Endothelial cell of umbilical vein (primary cell): Measurements from ENCODE around the gene GPN1. TPM values are rescaled to one million over a fixed set of nuclear protein-coding genes. Genes with fewer than 3 reads are reported as not detected.

Source experiments
- BruUV-seq: library from RNA; stranded (reverse); fragments of 400-500 nt; replicated peaks from 2 replicates; lab custom pipeline; 2021; lab: Mats Ljungman, UMichigan
- CTCF ChIA-PET: fragments of 300-600, 350-600 bp; sonication (Branson Sonifier 250); formaldehyde crosslinking; loops from one replicate; lab custom pipeline; 2021; ENCODE audit warnings: antibody characterized with exemption, inconsistent platforms; lab: Charles Lee
- POLR2A ChIA-PET: fragments of 300-600, 350-600 bp; sonication (Branson Sonifier 250); formaldehyde crosslinking; loops from one replicate; lab custom pipeline; 2021; ENCODE audit warnings: antibody characterized with exemption, inconsistent platforms; lab: Charles Lee
- DNase-seq: peaks from one replicate; pipeline ENCODE4 v3.0.0-alpha.2; 2011; ENCODE audit warnings: low read depth, low spot score
- FAIRE-seq: peaks from 2 replicates; lab custom pipeline; 2011; peaks lifted over from hg19 to GRCh38; lab: Jason Lieb, UNC
- H2AFZ ChIP-seq: 2 replicates; pipeline ENCODE4 v1.6.0; 2012; ENCODE audit warnings: low read depth, low read length, control low read depth, inconsistent platforms
- H3K27ac ChIP-seq: 2 replicates; pipeline ENCODE4 v1.5.1; 2011; ENCODE audit warnings: low read depth, mild to moderate bottlenecking, control low read depth, low read length, moderate library complexity; ENCODE audit not compliant: insufficient read depth
- H3K27me3 ChIP-seq, 2 experiments: 2 replicates each; pipeline versions ENCODE4 v1.6.0 to v1.6.1; 2011; ENCODE audit warnings: low read length in 2 of 2, mixed read lengths in 1 of 2; ENCODE audit not compliant: control insufficient read depth in 2 of 2, insufficient read depth in 2 of 2
- H3K36me3 ChIP-seq, 2 experiments: 2 replicates in 1 of 2; 3 replicates in 1 of 2; pipeline ENCODE4 v1.5.1; 2011; ENCODE audit warnings: low read length in 2 of 2, mild to moderate bottlenecking in 1 of 2, moderate library complexity in 1 of 2; ENCODE audit not compliant: control insufficient read depth in 2 of 2, insufficient read depth in 2 of 2; ENCODE audit errors: extremely low read depth in 1 of 2
- H3K4me1 ChIP-seq: 3 replicates; pipeline ENCODE4 v1.5.1; 2011; ENCODE audit warnings: mild to moderate bottlenecking, low read length; ENCODE audit not compliant: control insufficient read depth, insufficient read depth; ENCODE audit errors: extremely low read depth
- H3K4me2 ChIP-seq: 2 replicates; pipeline ENCODE4 v1.6.1; 2011; ENCODE audit warnings: low read length, control low read depth, mixed read lengths; ENCODE audit not compliant: insufficient read depth
- H3K4me3 ChIP-seq, 3 experiments: fragments of 200-600 bp in 1 of 3; sonication (generic), shearing (Covaris generic) in 1 of 3; replicated peaks in 1 of 3; 2 replicates each; pipeline ENCODE4 v1.5.1; 2011 to 2016; ENCODE audit warnings: control low read depth in 3 of 3, low read length in 3 of 3, mild to moderate bottlenecking in 2 of 3, inconsistent platforms in 1 of 3, low read depth in 1 of 3, moderate library complexity in 1 of 3; ENCODE audit not compliant: insufficient read depth in 1 of 3
- H3K79me2 ChIP-seq: 2 replicates; pipeline ENCODE4 v1.6.0; 2012; ENCODE audit warnings: low read length, inconsistent platforms; ENCODE audit not compliant: control insufficient read depth, insufficient read depth
- H3K9ac ChIP-seq: replicated peaks from 2 replicates; pipeline ENCODE3; 2011; ENCODE audit warnings: low read length, control low read depth; ENCODE audit not compliant: insufficient read depth; ENCODE audit errors: extremely low read depth
- H3K9me1 ChIP-seq: replicated peaks from 3 replicates; pipeline ENCODE4 v1.6.0; 2011; ENCODE audit warnings: mild to moderate bottlenecking, low read length; ENCODE audit not compliant: control insufficient read depth, insufficient read depth; ENCODE audit errors: extremely low read depth
- H3K9me3 ChIP-seq: replicated peaks from 2 replicates; pipeline ENCODE4 v1.5.1; 2012; ENCODE audit warnings: low read length, inconsistent platforms; ENCODE audit not compliant: control insufficient read depth, insufficient read depth
- H4K20me1 ChIP-seq: replicated peaks from 2 replicates; pipeline ENCODE3; 2011; ENCODE audit warnings: mild to moderate bottlenecking, low read length; ENCODE audit not compliant: control insufficient read depth, insufficient read depth; ENCODE audit errors: extremely low read depth
- EZH2 ChIP-seq: IDR thresholded peaks from 2 replicates; pipeline ENCODE4 v1.6.1; 2012; ENCODE audit warnings: borderline replicate concordance, low read depth, mild to moderate bottlenecking, moderate library complexity, low read length, inconsistent platforms; ENCODE audit not compliant: severe bottlenecking
- FOS ChIP-seq: IDR thresholded peaks from 2 replicates; pipeline ENCODE4 v1.6.1; 2011; ENCODE audit warnings: mild to moderate bottlenecking, low read length, moderate library complexity, borderline replicate concordance; ENCODE audit not compliant: insufficient read depth
- GATA2 ChIP-seq: IDR thresholded peaks from 2 replicates; pipeline ENCODE4 v1.7.0; 2011; ENCODE audit warnings: low read depth, mild to moderate bottlenecking, moderate library complexity, mixed read lengths, low read length; ENCODE audit not compliant: insufficient read length, insufficient read depth
- MYC ChIP-seq: IDR thresholded peaks from one replicate; pipeline ENCODE4 v1.6.1; 2011; ENCODE audit warnings: mild to moderate bottlenecking, low read depth, low read length
- POLR2AphosphoS5 ChIP-seq: IDR thresholded peaks from 2 replicates; pipeline ENCODE4 v1.6.1; 2012; ENCODE audit warnings: low read depth, mild to moderate bottlenecking, control low read depth, low read length, moderate library complexity; ENCODE audit not compliant: insufficient read depth
- dilution Hi-C: fragments of 300-500 bp; cut with MboI; formaldehyde crosslinking; loops from one replicate; pipeline ENCODE4 v1.15.0; 2019; ENCODE audit warnings: low sequenced_read_pairs; ENCODE audit not compliant: extremely low pct_ligation_motif_present
- intact Hi-C: fragments of 100-400 bp; cut with micrococcal nuclease; formaldehyde crosslinking; loops from one replicate; pipeline ENCODE4 v1.10.0; 2022
- polyA plus RNA-seq, 4 experiments: library from polyadenylated mRNA; depleted of rRNA in 3 of 4; stranded (reverse) in 3 of 4; unstranded in 1 of 4; fragments of >200 nt; gene quantifications; 2 replicates each; pipeline versions ENCODE4 v1.2.1 to v1.2.3, GENCODE V29; 2011 to 2012; ENCODE audit warnings: missing spikeins in 1 of 4
- total RNA-seq: library from RNA; stranded (reverse); gene quantifications from 2 replicates; pipeline ENCODE4 v1.2.3, GENCODE V29; 2021

Gene GPN1
- total and polyA plus RNA-seq, 2 donors (not counting 3 experiments of a cell fraction or from before 2014, with no cell fraction given) = 35.4 to 45.5 TPM

DNA sequence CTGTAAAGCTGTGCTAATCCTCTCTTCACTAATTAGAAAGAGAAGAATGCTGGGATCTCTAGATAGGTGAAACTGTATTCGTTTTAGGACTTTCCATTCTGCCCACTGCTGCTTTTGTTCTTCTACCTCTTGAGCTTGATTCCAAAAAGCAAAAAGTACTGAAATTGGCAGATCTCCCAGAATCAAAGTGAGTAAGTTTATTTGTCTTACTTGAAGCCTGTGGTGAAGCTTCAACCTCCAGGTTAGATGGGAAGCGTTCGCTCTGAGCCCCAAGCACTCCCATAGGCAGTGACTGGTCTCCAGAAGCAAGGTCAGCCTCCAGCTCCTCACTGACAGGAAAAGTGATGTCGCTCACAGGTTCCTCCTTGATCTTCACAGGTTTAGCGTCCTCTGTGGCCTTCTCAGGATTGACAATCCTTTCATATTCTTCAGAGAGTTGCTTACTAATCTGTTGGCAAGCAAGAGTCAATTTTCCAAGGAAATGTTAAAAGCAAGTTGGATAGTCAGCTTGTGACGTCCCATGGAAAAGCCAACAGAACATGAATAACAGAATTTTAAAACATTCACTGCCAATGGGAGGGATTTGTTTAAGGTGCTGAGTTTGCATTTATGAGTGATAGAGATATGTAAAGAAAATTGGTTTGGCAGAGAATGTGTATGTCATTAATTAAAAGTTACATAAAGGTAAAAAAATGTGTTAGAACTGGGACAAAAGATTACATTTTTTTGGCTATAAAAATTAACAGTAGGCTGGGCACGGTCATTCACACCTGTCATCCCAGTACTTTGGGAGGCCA, 26.5 kb downstream of the GPN1 start:
- ChIA-PET CTCF (interaction anchor here (2.1 to 3.3 kb wide), 2 partner anchors 12 to 28 kb away, joined by 4 to 18 read pairs; no protein-coding TSS in a partner anchor), POLR2A (interaction anchor here (1.2 kb wide), 1 partner anchor 27 kb away, joined by 3 read pairs; no protein-coding TSS in a partner anchor)
- H3K4me1 ChIP-seq = peaks cover 9% of the 10 kb centered on the region
- FAIRE-seq (no peak), DNase-seq (peak; percentile 8)
- H3K9me1 ChIP-seq = no peaks in the 10 kb centered on the region
- H3K27me3 ChIP-seq = no peaks in the 10 kb centered on the region
- no peak overlapping the region for H3K4me2 ChIP-seq
- no peaks in the 10 kb centered on the region for H4K20me1 ChIP-seq
- H3K9me3 ChIP-seq = no peaks in the 10 kb centered on the region
- no peak overlapping the region for H3K4me3 ChIP-seq
- intact Hi-C loops = no loop called here
- TF ChIP-seq FOS = no peak
- no peak for TF ChIP-seq GATA2
- TF ChIP-seq MYC = no peak
- TF ChIP-seq POLR2AphosphoS5 = no peak
- no peak for TF ChIP-seq EZH2
- H3K27ac ChIP-seq = no peak overlapping the region
- dilution Hi-C loops = no loop called here
- H3K36me3 ChIP-seq = peaks cover 23 to 31% of the 10 kb centered on the region in 2 experiments
- BruUV-seq = no TSS peak
- H3K9ac ChIP-seq = no peak overlapping the region
- no peak overlapping the region for H2AFZ ChIP-seq
- H3K79me2 ChIP-seq = no peaks in the 10 kb centered on the region

DNA sequence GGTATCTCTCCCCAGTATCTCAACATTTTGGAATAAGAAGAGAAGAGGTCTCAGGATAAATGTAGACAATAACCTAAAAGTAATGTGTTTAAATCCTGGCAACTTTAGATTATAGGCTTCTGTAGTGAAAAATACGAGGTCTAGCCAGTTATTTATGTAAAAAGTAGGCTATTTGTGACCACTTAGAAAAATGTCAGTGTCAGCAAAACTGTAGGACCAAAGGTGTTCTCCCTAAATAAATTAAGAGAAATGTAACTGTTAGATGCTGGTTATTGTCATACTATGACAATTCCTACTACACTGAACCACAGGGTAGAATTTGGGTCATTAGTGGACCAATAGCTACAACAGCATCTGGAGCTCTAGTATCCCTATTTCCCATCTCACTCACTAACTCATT, 32.5 kb downstream of the GPN1 start:
- TF ChIP-seq FOS = no peak
- peaks cover 12 to 19% of the 10 kb centered on the region in 2 experiments for H3K36me3 ChIP-seq
- H3K27me3 ChIP-seq = no peaks in the 10 kb centered on the region
- intact Hi-C loops (no loop called here), dilution Hi-C loops (no loop called here)
- H3K9ac ChIP-seq = no peak overlapping the region
- CTCF ChIA-PET = no interaction called here
- H3K4me3 ChIP-seq = no peak overlapping the region
- no peaks in the 10 kb centered on the region for H4K20me1 ChIP-seq
- BruUV-seq = no TSS peak
- FAIRE-seq (no peak), DNase-seq (no peak)
- H3K27ac ChIP-seq = no peak overlapping the region
- no peak overlapping the region for H2AFZ ChIP-seq
- no peaks in the 10 kb centered on the region for H3K9me3 ChIP-seq
- H3K4me1 ChIP-seq = peaks cover 23% of the 10 kb centered on the region
- POLR2A ChIA-PET = no interaction called here
- H3K79me2 ChIP-seq = peaks cover 27% of the 10 kb centered on the region
- H3K4me2 ChIP-seq = no peak overlapping the region
- no peaks in the 10 kb centered on the region for H3K9me1 ChIP-seq
